ENCODE results near the gene CD38.

GRCh38 chr4:15751153-15751552 lies 27.0 kb upstream of the CD38 start:
- TF ChIP-seq POLR2AphosphoS5 (IDR thresholded peaks at IDR 0.05; ENCODE audit: low read depth, low read length) (no peak), SIN3A (IDR thresholded peaks at IDR 0.05; ENCODE audit: borderline replicate concordance, insufficient read depth, low read length) (no peak), FOXP2 (optimal IDR thresholded peaks at IDR 0.05; ENCODE audit: borderline replicate concordance, extremely low read depth, extremely low read length, insufficient read depth) (no peak)
- TF ChIP-seq, protein P1, sequence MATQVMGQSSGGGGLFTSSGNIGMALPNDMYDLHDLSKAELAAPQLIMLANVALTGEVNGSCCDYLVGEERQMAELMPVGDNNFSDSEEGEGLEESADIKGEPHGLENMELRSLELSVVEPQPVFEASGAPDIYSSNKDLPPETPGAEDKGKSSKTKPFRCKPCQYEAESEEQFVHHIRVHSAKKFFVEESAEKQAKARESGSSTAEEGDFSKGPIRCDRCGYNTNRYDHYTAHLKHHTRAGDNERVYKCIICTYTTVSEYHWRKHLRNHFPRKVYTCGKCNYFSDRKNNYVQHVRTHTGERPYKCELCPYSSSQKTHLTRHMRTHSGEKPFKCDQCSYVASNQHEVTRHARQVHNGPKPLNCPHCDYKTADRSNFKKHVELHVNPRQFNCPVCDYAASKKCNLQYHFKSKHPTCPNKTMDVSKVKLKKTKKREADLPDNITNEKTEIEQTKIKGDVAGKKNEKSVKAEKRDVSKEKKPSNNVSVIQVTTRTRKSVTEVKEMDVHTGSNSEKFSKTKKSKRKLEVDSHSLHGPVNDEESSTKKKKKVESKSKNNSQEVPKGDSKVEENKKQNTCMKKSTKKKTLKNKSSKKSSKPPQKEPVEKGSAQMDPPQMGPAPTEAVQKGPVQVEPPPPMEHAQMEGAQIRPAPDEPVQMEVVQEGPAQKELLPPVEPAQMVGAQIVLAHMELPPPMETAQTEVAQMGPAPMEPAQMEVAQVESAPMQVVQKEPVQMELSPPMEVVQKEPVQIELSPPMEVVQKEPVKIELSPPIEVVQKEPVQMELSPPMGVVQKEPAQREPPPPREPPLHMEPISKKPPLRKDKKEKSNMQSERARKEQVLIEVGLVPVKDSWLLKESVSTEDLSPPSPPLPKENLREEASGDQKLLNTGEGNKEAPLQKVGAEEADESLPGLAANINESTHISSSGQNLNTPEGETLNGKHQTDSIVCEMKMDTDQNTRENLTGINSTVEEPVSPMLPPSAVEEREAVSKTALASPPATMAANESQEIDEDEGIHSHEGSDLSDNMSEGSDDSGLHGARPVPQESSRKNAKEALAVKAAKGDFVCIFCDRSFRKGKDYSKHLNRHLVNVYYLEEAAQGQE (IDR thresholded peaks at IDR 0.05; ENCODE audit: insufficient read depth in 1 of 2, low read depth in 2 of 2, low read length in 2 of 2): no peak

All from PFSK-1 (cell line).